Heart left ventricle (tissue), 13 donors: ENCODE data around the gene DGKZ.

ENCODE experiments used
- CTCF ChIP-seq, 12 donors: fragments of 200-600 bp; sonication (generic) in 4 of 12; IDR thresholded peaks; one replicate each; pipeline versions ENCODE4 v1.5.0 to v1.8.0; 2018 to 2022; ENCODE audit warnings: antibody characterized with exemption in 12 of 12, mild to moderate bottlenecking in 5 of 12
- POLR2A ChIP-seq, 2 donors: fragments of 450-650 bp; IDR thresholded peaks; one replicate each; pipeline ENCODE4 v1.6.1; 2017; ENCODE audit warnings: antibody characterized with exemption in 2 of 2, mild to moderate bottlenecking in 2 of 2, moderate library complexity in 2 of 2
- donor health status: ischemic (EF 13 %, LVEDD 7.1; RV severe dilation, severe dysfunction).
- donor health status: DM: no; HTN: yes; CAD: no.
- donor health status: DM: no; HTN: no; CAD: no.
- donor health status: ischemic (EF 25% LVEDD 6.9; RV normal size, moderate dysfunction).
- donor health status: ischemic (EF 25% LVEDD 5.7; RV mildly dilated, moderate dysfunction).
- donor health status: ischemic (EF 35%, LVEDD 5.7; RV mildly dilated, moderate dysfunction).
- donor health status: nonischemic (EF 11% LVEDD 7.7; RV severe dilation, severe dysfunction).
- donor health status: DM: yes; HTN: yes; CAD: no.
- donor health status: PGD.
- donor health status: ischemic (EF 29% LVEDD 5.4; RV normal size, mild dysfunction).
- donor health status: nonischemic (EF 23%, LVEDD 6.1; RV moderate dilation, normal function).

DNA sequence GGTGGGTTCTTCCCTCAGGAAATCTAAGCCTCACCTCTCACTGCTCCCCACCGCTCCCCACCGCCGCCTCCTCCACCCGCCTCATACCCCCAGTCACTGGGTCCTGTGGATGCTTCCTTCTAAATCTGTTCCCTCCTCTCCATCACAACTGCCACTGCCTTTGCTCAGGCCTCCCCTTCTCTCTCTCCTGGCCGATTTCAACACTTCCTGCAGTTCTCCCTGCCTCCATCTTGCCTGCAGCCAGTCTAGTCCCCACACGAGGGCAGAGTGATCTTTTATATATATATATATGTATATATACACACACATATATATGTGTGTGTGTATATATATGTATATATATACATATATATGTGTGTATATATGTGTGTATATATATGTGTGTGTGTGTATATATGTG, 42.0 kb upstream of the DGKZ start:
- TF ChIP-seq CTCF (IDR thresholded peaks at IDR 0.05) (no peak), POLR2A (IDR thresholded peaks at IDR 0.05) (no peak)
